ENCODE measurements around the gene BARHL1.

The BARHL1 gene

GRCh38 chr9:132638240-132638639 is 55.8 kb downstream of the BARHL1 start:
- DNase-seq (ENCODE audit: low read depth, low spot score): no peak

GRCh38 chr9:132639322-132639721 is 56.9 kb downstream of the BARHL1 start:
- in situ Hi-C loops (cut with HindIII; ENCODE audit: low sequenced_read_pairs): no loop called here
- no peak for DNase-seq (ENCODE audit: low read depth, low spot score)
- no peak for TF ChIP-seq CTCF (IDR thresholded peaks at IDR 0.05; ENCODE audit: low read depth, low read length)

More at GRCh38 chr9:132638240-132638639, 55.8 kb downstream of the BARHL1 start:
- no peak for TF ChIP-seq CTCF (IDR thresholded peaks at IDR 0.05; ENCODE audit: low read depth, low read length)
- H3K4me3 ChIP-seq (ENCODE audit: low read depth, low read length): no peak overlapping the region
- in situ Hi-C loops (cut with HindIII; ENCODE audit: low sequenced_read_pairs): no loop called here

More at GRCh38 chr9:132639322-132639721, 56.9 kb downstream of the BARHL1 start:
- H3K4me3 ChIP-seq (ENCODE audit: low read depth, low read length): no peak overlapping the region

Data from astrocyte of the spinal cord (primary cell).